NCI-H1048 (cell line): ENCODE measurements around the gene XPO6.
"Not testable (repeated sequence)": the region's sequence is repeated elsewhere in the genome, so short reads cannot be mapped to it uniquely, and the experiment has no call there.

Experiments used
- DNase-seq: peaks from one replicate; lab custom pipeline; 2025; lab: John Stamatoyannopoulos, UW

XPO6 gene, protein sequence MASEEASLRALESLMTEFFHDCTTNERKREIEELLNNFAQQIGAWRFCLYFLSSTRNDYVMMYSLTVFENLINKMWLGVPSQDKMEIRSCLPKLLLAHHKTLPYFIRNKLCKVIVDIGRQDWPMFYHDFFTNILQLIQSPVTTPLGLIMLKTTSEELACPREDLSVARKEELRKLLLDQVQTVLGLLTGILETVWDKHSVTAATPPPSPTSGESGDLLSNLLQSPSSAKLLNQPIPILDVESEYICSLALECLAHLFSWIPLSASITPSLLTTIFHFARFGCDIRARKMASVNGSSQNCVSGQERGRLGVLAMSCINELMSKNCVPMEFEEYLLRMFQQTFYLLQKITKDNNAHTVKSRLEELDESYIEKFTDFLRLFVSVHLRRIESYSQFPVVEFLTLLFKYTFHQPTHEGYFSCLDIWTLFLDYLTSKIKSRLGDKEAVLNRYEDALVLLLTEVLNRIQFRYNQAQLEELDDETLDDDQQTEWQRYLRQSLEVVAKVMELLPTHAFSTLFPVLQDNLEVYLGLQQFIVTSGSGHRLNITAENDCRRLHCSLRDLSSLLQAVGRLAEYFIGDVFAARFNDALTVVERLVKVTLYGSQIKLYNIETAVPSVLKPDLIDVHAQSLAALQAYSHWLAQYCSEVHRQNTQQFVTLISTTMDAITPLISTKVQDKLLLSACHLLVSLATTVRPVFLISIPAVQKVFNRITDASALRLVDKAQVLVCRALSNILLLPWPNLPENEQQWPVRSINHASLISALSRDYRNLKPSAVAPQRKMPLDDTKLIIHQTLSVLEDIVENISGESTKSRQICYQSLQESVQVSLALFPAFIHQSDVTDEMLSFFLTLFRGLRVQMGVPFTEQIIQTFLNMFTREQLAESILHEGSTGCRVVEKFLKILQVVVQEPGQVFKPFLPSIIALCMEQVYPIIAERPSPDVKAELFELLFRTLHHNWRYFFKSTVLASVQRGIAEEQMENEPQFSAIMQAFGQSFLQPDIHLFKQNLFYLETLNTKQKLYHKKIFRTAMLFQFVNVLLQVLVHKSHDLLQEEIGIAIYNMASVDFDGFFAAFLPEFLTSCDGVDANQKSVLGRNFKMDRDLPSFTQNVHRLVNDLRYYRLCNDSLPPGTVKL

DNA sequence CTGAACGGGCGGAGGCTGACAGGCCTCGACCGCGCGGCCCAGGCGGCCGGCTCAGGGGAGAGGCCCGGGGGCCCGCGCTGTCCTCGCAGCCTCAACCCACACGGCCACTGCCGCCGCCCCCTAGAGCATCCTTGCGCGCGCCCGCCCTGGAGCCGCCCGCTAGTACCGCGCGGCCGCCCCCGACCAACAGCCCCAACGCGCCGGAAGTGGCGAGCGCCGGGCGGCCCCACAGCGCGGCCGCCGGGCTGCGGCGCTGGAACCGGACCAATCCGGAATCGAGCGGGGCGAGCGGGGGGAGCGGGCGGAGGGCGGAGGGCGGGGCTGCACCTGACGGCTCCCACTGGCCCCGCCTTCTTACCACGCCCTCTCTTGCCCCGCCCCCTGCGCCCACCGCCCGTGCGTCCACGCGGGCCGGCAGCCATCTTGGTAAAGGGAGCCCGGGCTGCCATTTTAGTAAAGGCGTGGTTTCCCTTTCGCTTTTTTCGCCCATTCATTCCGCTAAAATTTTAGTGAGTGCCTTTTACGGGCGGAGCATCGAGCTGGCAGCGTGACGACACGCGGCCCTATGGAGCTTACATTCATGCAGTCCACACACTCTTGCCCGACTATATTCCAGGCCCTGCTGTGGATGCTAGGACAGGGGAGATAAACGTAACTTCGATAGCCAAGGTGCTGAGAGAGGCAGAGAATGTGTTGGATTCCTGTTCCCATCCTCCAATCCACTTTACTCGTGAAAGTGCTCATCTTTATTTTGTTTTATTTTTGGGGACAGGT, at the start of gene XPO6:
XPO6 (minus strand) TSS at position 208 of the 774 bp plus-strand sequence. CDS start 597 bp downstream, outside the sequence.
- peak; percentile 76 for DNase-seq

DNA sequence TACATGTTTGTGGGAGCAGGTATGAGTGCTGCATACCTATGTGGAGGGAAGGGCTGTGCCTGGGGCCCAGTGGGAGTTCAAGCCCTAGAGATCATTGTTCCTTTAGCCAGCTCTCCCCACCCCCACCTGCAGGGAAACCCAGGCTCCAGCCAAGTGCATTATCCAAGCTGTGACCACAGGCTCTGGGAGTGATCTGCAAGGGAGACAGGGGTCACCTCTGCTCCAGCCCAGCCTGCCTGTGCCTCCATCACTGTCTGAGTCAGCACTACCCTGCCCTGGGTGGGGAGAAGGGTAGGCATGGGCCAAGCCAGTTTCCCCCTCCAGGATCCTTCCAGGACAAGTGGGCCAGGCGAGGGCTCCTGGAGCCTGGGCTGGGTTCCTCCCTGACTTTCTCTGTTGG, 48.4 kb upstream of the XPO6 start:
- DNase-seq, result no peak

GRCh38 chr16:28259781-28260150, 48.0 kb upstream of the XPO6 start:
- no peak for DNase-seq

- no peak for DNase-seq
Observed at GRCh38 chr16:28259091-28259780, 47.5 kb upstream of the XPO6 start.

DNA sequence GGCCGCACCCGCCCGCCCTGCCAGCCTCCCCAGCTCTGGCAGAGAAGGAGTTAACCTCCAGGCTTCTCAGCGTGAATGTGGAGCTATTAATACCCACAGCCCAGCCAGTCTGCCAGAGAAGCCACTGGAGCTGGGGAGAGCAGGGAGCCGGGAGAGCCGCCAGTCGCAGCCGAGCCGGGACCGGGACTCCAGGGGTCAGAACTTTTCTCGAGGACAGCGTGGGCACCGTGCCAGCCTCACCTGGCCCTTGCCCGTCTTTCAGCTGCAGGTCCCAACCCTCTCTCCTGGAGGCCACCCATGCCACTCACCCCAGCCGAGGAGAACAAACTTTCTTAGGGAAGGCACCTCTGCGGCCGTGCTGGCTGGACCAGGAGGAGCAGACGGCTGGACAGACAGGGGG, 46.8 kb upstream of the XPO6 start:
- no peak for DNase-seq

- no peak for DNase-seq
Observed at GRCh38 chr16:28257256-28257655, 45.5 kb upstream of the XPO6 start.

DNA sequence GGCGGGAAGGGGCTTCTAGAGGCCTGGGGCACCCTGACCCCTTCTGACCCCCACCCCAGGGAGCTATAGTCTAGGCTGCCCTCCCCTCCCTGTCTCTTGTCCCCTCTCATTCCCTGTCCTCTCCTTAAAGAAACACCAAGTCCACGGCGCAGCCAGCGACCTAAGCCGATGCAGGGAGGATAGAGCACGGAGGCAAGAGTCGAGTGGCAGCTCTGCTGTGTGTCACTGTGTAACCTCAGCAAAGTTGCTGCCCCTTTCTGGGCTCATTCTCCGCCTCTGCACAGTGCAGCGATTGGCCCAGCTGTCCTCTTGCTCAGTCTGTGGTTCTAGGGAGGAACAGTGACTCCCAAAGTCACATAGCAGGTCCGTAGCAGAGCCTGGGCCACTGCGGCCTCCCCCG, 44.1 kb upstream of the XPO6 start:
- DNase-seq, result no peak

GRCh38 chr16:28254158-28254557, 42.4 kb upstream of the XPO6 start:
- DNase-seq, result no peak

DNA sequence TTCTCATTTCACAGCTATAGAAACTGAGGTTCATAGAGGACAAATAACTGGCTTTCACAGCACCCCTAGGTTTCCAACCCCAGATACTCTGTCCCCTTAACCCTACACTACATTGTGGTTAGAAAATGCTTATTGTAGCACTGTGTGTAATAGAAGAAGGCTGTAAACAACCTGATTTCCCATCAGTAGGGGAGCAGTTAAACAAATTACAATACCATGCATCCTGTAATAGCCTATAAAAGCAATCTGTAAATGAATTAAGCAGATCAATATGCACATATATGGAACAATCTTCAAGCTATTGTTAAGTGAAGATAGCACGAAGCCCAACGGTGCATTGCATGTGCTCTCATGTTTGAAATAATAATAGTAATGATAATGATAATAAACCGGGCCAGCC, 39.2 kb upstream of the XPO6 start:
- DNase-seq, result no peak

- not testable (repeated sequence) for DNase-seq
Observed at GRCh38 chr16:28249483-28249882, 37.7 kb upstream of the XPO6 start.

DNA sequence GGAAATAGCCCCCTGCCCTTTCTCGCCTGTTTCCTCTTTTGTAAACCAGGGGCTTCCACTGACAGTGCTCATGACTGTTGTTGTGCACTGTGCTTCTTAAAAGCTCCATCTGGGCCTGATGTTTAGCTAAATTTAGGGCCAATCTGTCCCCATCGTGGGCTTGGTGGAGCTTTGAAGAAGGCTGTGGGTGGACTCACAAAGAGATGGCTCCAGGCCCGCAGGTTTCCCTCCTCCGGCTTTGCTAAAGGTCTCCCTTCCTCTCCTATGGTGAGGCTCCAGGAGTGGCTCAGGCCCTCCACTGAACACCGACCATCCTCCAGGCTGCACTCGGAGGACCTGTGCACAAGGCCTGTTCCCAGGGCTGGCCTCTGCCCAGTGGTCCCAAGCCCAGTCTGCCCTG, 30.2 kb upstream of the XPO6 start:
- DNase-seq, result no peak

DNA sequence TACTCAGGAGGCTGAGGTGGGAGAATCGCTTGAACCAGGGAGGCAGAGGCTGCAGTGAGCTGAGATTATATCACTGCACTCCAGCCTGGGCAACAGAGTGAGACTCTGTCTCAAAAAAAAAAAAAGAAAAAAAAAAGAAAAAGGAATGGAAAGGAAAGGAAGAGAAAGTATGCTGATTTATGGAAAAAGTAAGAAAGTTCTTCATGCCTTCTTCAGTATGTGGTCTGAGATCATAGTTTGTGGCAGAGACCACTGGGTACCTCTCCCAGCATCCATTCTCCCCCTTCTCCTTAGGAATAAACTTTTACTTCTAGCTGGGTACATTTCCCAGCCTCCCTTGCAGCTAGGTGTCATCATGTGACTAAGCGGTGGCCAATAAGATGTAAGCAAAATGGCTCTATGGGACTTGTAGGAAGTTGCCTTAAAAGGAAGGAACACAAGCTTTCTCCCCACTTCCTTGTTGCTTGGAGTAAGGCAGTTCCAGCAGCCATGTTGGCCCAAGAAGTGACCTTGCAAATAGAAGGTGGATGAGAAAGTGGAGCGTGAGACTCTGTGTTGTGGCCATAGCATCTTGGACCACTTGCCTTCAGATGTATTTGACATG, 26.1 kb upstream of the XPO6 start:
- no peak for DNase-seq

GRCh38 chr16:28231763-28232162, 20.0 kb upstream of the XPO6 start:
- no peak for DNase-seq

DNA sequence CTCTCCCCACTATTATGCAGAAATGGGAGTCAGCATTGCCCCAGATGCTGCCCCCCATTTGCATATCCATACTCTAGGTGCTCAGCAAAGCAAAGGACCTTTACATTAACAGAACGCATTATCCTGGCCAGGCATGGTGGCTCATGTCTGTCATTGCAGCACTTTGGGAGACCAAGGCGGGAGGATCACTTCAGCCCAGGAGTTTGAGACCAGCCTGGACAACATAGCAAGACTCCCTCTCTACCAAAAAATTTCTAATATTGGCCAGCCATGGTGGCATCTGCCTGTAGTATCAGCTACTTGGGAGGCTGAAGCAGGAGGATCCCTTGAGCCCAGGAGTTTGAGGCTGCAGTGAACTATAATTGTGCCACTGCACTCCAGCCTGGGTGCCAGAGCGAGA, 12.1 kb upstream of the XPO6 start:
- DNase-seq, result not testable (repeated sequence)

GRCh38 chr16:28219777-28220176, 8.0 kb upstream of the XPO6 start:
- not testable (repeated sequence) for DNase-seq

DNA sequence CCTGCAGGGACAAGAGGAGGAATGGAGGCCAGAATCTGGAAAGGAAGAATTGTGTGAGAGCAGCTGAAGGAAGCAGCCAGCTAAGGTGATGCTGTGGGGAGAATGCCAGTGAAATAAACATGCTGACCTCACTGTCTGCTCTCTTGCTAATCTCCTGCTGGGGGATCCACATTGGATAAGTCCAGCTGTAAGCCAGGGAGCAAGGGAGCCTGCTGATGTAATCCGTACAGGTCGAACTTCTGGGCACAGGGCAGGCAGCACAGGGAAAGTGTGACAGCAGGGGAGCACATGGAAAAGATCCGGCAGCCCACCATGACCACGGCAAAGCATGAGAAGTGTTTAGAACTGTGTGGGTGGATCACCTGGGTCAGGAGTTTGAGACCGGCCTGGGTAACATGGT, 7.5 kb upstream of the XPO6 start:
- no peak for DNase-seq

DNA sequence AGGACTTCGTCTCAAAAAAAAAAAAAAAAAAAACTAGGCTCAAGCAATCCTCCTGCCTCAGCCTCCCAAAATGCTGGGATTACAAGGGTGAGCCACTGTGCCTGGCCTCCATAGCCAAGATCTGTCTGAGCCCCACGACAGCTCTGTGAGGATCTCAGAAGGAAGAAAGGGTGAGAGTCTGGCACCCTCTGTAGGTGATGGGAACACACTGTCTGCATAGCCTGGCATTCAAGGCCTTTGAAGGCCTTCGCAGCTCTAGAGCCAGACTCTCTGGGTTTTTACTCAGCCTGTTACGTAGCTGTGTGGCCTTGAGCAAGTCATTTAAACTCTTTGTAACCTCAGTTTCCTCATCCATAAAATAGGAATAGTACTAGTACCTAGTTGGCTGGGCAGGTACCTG, 6.3 kb upstream of the XPO6 start:
- no peak for DNase-seq

DNA sequence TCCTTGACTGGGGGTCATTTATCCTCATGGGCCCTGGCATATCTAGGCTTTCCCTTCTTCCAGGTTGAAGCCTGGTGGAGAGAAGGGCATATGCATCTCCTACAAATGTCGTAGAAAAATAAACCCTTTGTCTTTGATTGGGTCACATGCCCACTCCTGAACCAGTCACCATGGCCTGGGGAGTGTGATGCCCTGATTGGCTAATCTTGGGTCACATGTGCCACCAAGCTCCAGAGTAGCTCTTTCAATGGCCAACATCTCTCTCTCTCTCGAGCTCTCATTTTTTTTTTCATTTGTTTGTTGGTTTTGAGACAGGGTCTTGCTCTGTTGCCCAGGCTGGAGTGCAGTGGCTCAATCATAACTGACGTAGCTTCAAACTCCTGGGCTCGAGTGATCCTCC, 5.6 kb upstream of the XPO6 start:
- DNase-seq, result no peak

DNA sequence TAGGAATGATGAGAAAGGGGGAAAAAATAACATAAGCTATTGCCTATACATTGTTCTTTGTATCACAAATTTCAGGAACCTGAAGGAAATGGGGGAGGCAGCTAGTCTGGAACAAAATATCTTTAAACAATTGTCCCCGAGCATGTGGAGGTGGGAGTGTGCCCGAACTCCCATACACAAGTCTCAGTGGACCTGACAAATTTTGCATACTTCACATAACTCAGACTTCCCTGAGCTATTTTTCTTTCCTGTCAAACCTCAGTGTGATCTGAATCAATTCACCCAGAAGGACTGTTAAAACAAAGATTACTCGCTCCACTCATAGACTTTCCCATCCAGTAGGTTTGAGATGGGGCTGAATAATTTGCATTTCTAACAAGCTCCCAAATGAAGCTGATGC, 1.6 kb upstream of the XPO6 start:
- no peak for DNase-seq

- DNase-seq, result no peak
Observed at GRCh38 chr16:28212532-28212873, 738 bp upstream of the XPO6 start.

- no peak for DNase-seq
Observed at GRCh38 chr16:28210979-28211588, 681 bp downstream of the XPO6 start.
